Adrenal gland (tissue), 5 donors: ENCODE data around the gene ATXN1.

ENCODE experiments used
- CTCF ChIP-seq, 6 experiments: fragments of 450-650 bp in 4 of 6; fragments of 200-600 bp in 2 of 6; sonication (generic) in 1 of 6; IDR thresholded peaks; 1 replicate in 5 of 6; 2 replicates in 1 of 6; pipeline versions ENCODE4 v1.5.1 to v1.8.0; 2016 to 2021; ENCODE audit warnings: antibody characterized with exemption in 6 of 6, mild to moderate bottlenecking in 2 of 6, moderate library complexity in 1 of 6
- POLR2A ChIP-seq, 2 donors: fragments of 450-650 bp; IDR thresholded peaks; one replicate each; pipeline ENCODE4 v1.6.1; 2017; ENCODE audit warnings: antibody characterized with exemption in 2 of 2, mild to moderate bottlenecking in 2 of 2, moderate library complexity in 1 of 2
- donor health status: DM: no; HTN: no; CAD: no.

GRCh38 chr6:16785496-16785895, 24.2 kb upstream of the ATXN1 start:
- TF ChIP-seq CTCF (IDR thresholded peaks at IDR 0.05) (no peak), POLR2A (IDR thresholded peaks at IDR 0.05) (no peak)
